HG03378 (cell line): Measurements from ENCODE around the gene PURA.
A peak's percentile ranks its signal among the peaks of the same experiment; 100 is the strongest.

ENCODE experiments used
- ATAC-seq: cut with Tn5 transposase; IDR thresholded peaks from one replicate; pipeline ENCODE4 v1.9.1; 2021; ENCODE audit warnings: mild to moderate bottlenecking, moderate library complexity; ENCODE audit not compliant: unreplicated experiment

Gene PURA

GRCh38 chr5:140113699-140114263, at the start of gene PURA:
TSS of gene PURA (plus strand) at chr5:140114109. CDS start at chr5:140114182, 73 bp downstream.
- ATAC-seq = peak; percentile 77

- ATAC-seq = no peak
Observed at GRCh38 chr5:140072812-140073211, 41.1 kb upstream of the PURA start.

GRCh38 chr5:140073296-140073695, 40.6 kb upstream of the PURA start:
- ATAC-seq = no peak

GRCh38 chr5:140075371-140075770, 38.5 kb upstream of the PURA start:
- no peak for ATAC-seq

GRCh38 chr5:140076142-140076541, 37.8 kb upstream of the PURA start:
- ATAC-seq = no peak

- no peak for ATAC-seq
Observed at GRCh38 chr5:140076788-140077187, 37.1 kb upstream of the PURA start.

- no peak for ATAC-seq
Observed at GRCh38 chr5:140083120-140083519, 30.8 kb upstream of the PURA start.

GRCh38 chr5:140083650-140084049, 30.3 kb upstream of the PURA start:
- no peak for ATAC-seq

GRCh38 chr5:140084541-140084940, 29.4 kb upstream of the PURA start:
- no peak for ATAC-seq

- no peak for ATAC-seq
Observed at GRCh38 chr5:140090251-140090650, 23.7 kb upstream of the PURA start.

GRCh38 chr5:140093179-140093578, 20.7 kb upstream of the PURA start:
- no peak for ATAC-seq

GRCh38 chr5:140093866-140094265, 20.0 kb upstream of the PURA start:
- ATAC-seq = no peak

- ATAC-seq = no peak
Observed at GRCh38 chr5:140094889-140095288, 19.0 kb upstream of the PURA start.

GRCh38 chr5:140101179-140101578, 12.7 kb upstream of the PURA start:
- ATAC-seq = no peak

- no peak for ATAC-seq
Observed at GRCh38 chr5:140103154-140103553, 10.8 kb upstream of the PURA start.

- ATAC-seq = no peak
Observed at GRCh38 chr5:140104100-140104499, 9.8 kb upstream of the PURA start.

- no peak for ATAC-seq
Observed at GRCh38 chr5:140106101-140106500, 7.8 kb upstream of the PURA start.

- no peak for ATAC-seq
Observed at GRCh38 chr5:140106805-140107311, 7.1 kb upstream of the PURA start.

- peak; percentile 76 for ATAC-seq
Observed at GRCh38 chr5:140107312-140108092, 6.4 kb upstream of the PURA start.

- no peak for ATAC-seq
Observed at GRCh38 chr5:140108093-140109017, 5.6 kb upstream of the PURA start.

GRCh38 chr5:140109018-140109758, 4.7 kb upstream of the PURA start:
- ATAC-seq = no peak
